ENCODE measurements around the gene AEN.

The AEN gene

DNA sequence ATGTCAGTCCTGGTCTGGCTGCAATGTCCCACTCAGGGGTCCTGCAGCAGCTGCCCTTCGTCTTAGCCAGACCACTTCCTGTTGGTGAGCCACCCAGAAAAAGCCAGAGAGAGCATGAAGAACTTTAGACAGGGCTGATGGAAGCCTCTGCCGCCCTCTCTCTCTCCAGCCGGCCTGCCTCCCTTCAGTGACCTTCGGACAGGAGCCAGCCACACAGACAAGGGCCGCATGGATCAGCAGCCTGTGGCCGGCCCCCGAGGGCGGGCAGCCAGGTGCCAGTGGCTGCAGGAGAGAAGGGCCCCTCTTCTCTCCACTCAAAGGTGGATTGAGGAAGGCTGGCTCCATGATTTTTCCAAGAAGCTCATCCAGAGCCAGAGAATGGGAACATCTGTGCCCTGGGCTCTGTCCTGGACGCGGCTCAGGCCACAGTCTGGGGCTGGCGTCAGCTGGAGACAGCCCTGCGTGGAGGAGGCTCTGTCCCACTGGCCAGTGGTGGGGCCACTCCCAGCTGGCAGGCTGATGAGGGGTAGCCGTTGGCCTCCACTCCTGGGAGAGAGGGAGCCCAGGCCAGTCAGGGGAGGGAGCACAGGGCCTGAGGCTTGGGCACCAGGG, 60.6 kb downstream of the AEN start:
- DNase-seq, result no peak
